Activated naive CD8-positive, alpha-beta T cell treated with anti-CD3 and anti-CD28 coated beads, Interleukin-2, amount 10 ng/mL, durations not matched to agents 7 days and 5 days (primary cell): Measurements from ENCODE around the gene ACAA1. TPM values are rescaled to one million over a fixed set of nuclear protein-coding genes. Genes with fewer than 3 reads are reported as not detected.

Experiments used
- ATAC-seq: fragments of 150-1000 bp; cut with Tn5 transposase; one replicate; pipeline ENCODE4 v1.10.0; 2021; ENCODE audit warnings: low read depth, moderate library complexity
- POLR2A ChIA-PET: fragments of 350-600 bp; sonication (Branson Sonifier 250); formaldehyde crosslinking; loops from one replicate; lab custom pipeline; 2021; ENCODE audit warnings: antibody characterized with exemption; lab: Charles Lee
- DNase-seq: peaks from one replicate; pipeline ENCODE4 v3.0.0; 2021
- H3K27ac Mint-ChIP-seq: one replicate; pipeline ENCODE4 v1.8.0; 2022; ENCODE audit warnings: mild to moderate bottlenecking, mixed read lengths
- H3K27me3 Mint-ChIP-seq: one replicate; pipeline ENCODE4 v1.8.0; 2022; ENCODE audit warnings: mild to moderate bottlenecking, moderate library complexity, mixed read lengths
- H3K36me3 Mint-ChIP-seq: one replicate; pipeline ENCODE4 v1.8.0; 2021; ENCODE audit warnings: mild to moderate bottlenecking, mixed read lengths
- H3K4me1 Mint-ChIP-seq: one replicate; pipeline ENCODE4 v1.8.0; 2021; ENCODE audit warnings: mixed read lengths
- H3K4me3 Mint-ChIP-seq: one replicate; pipeline ENCODE4 v1.8.0; 2022; ENCODE audit warnings: mild to moderate bottlenecking, moderate library complexity, mixed read lengths
- H3K9me3 Mint-ChIP-seq: one replicate; pipeline ENCODE4 v1.8.0; 2021; ENCODE audit warnings: mixed read lengths
- total RNA-seq, 2 experiments: library from RNA; stranded (reverse); gene quantifications; one replicate each; pipeline ENCODE4 v1.2.3, GENCODE V29; 2021

The ACAA1 gene
- total RNA-seq, 2 experiments from 2014 or later = 89.0 to 93.5 TPM

- ATAC-seq = no peak
- Mint-ChIP-seq H3K4me1 (peaks cover 32% of the 10 kb centered on the region), H3K4me3 (no peak overlapping the region), H3K27ac (no peak overlapping the region), H3K36me3 (peaks cover 12% of the 10 kb centered on the region), H3K27me3 (no peaks in the 10 kb centered on the region), H3K9me3 (peaks cover 13% of the 10 kb centered on the region)
- POLR2A ChIA-PET = interaction anchor here (1.0 to 4.4 kb wide), 2 partner anchors 13 to 14 kb away, joined by 5 to 27 read pairs; partner anchors contain the start of genes ACAA1 and OXSR1
- no peak for DNase-seq
Measured at GRCh38 chr3:38150780-38151528, 14.0 kb upstream of the ACAA1 start.

GRCh38 chr3:38149708-38150107, 12.8 kb upstream of the ACAA1 start:
- Mint-ChIP-seq H3K27ac (no peak overlapping the region), H3K4me3 (no peak overlapping the region), H3K27me3 (no peaks in the 10 kb centered on the region), H3K36me3 (peaks cover 14% of the 10 kb centered on the region), H3K9me3 (peaks cover 13% of the 10 kb centered on the region), H3K4me1 (peaks cover 32% of the 10 kb centered on the region)
- DNase-seq = no peak
- no peak for ATAC-seq
- POLR2A ChIA-PET = no interaction called here

GRCh38 chr3:38148311-38148882, 11.5 kb upstream of the ACAA1 start:
- no peaks in the 10 kb centered on the region for H3K27me3 Mint-ChIP-seq
- no peak overlapping the region for H3K4me3 Mint-ChIP-seq
- POLR2A ChIA-PET = interaction anchor here (1.3 to 1.4 kb wide), 2 partner anchors 9 to 11 kb away, joined by 6 read pairs; partner anchors contain the start of gene ACAA1
- no peak for DNase-seq
- peaks cover 13% of the 10 kb centered on the region for H3K9me3 Mint-ChIP-seq
- no peak for ATAC-seq
- no peak overlapping the region for H3K27ac Mint-ChIP-seq
- peaks cover 30% of the 10 kb centered on the region for H3K4me1 Mint-ChIP-seq
- H3K36me3 Mint-ChIP-seq = peaks cover 14% of the 10 kb centered on the region

GRCh38 chr3:38147421-38147820, 10.5 kb upstream of the ACAA1 start:
- ATAC-seq (no peak), DNase-seq (no peak)
- no peak overlapping the region for H3K27ac Mint-ChIP-seq
- peaks cover 14% of the 10 kb centered on the region for H3K36me3 Mint-ChIP-seq
- peaks cover 22% of the 10 kb centered on the region for H3K4me1 Mint-ChIP-seq
- H3K27me3 Mint-ChIP-seq = no peaks in the 10 kb centered on the region
- H3K9me3 Mint-ChIP-seq = peaks cover 13% of the 10 kb centered on the region
- POLR2A ChIA-PET = interaction anchor here (1.3 kb wide), 1 partner anchor 10 kb away, joined by 6 read pairs; the partner anchor contains the start of gene ACAA1
- H3K4me3 Mint-ChIP-seq = no peak overlapping the region

- Mint-ChIP-seq H3K36me3 (peaks cover 21% of the 10 kb centered on the region), H3K27ac (no peak overlapping the region), H3K9me3 (peaks cover 13% of the 10 kb centered on the region), H3K27me3 (no peaks in the 10 kb centered on the region), H3K4me1 (peaks cover 16% of the 10 kb centered on the region), H3K4me3 (no peak overlapping the region)
- DNase-seq (no peak), ATAC-seq (no peak)
- POLR2A ChIA-PET = no interaction called here
Measured at GRCh38 chr3:38146504-38146903, 9.6 kb upstream of the ACAA1 start.

GRCh38 chr3:38143511-38143910, 6.6 kb upstream of the ACAA1 start:
- Mint-ChIP-seq H3K4me1 (peaks cover 19% of the 10 kb centered on the region), H3K36me3 (peaks cover 29% of the 10 kb centered on the region), H3K27me3 (no peaks in the 10 kb centered on the region), H3K27ac (no peak overlapping the region), H3K9me3 (peaks cover 13% of the 10 kb centered on the region), H3K4me3 (no peak overlapping the region)
- DNase-seq (no peak), ATAC-seq (no peak)
- POLR2A ChIA-PET = no interaction called here

GRCh38 chr3:38142959-38143358, 6.0 kb upstream of the ACAA1 start:
- ATAC-seq = no peak
- no peak for DNase-seq
- POLR2A ChIA-PET = interaction anchor here (1.9 kb wide), 1 partner anchor 21 kb away, joined by 19 read pairs; the partner anchor contains the start of gene OXSR1
- Mint-ChIP-seq H3K9me3 (peaks cover 13% of the 10 kb centered on the region), H3K27ac (no peak overlapping the region), H3K27me3 (no peaks in the 10 kb centered on the region), H3K36me3 (peaks cover 29% of the 10 kb centered on the region), H3K4me1 (peaks cover 23% of the 10 kb centered on the region), H3K4me3 (no peak overlapping the region)

- no peaks in the 10 kb centered on the region for H3K27me3 Mint-ChIP-seq
- H3K4me1 Mint-ChIP-seq = peaks cover 26% of the 10 kb centered on the region
- ATAC-seq (no peak), DNase-seq (no peak)
- H3K27ac Mint-ChIP-seq = peak overlapping the region; percentile 21
- POLR2A ChIA-PET = interaction anchor here (0.8 to 1.9 kb wide), 2 partner anchors 22 to 102 kb away, joined by 3 to 19 read pairs; partner anchors contain the start of gene OXSR1
- peaks cover 5% of the 10 kb centered on the region for H3K9me3 Mint-ChIP-seq
- peaks cover 26% of the 10 kb centered on the region for H3K36me3 Mint-ChIP-seq
- no peak overlapping the region for H3K4me3 Mint-ChIP-seq
Measured at GRCh38 chr3:38141952-38142273, 5.0 kb upstream of the ACAA1 start.

GRCh38 chr3:38141173-38141951, 4.4 kb upstream of the ACAA1 start:
- Mint-ChIP-seq H3K27me3 (no peaks in the 10 kb centered on the region), H3K4me3 (peak overlapping the region; percentile 60), H3K36me3 (peaks cover 23% of the 10 kb centered on the region), H3K9me3 (peaks cover 3% of the 10 kb centered on the region), H3K27ac (peak overlapping the region; percentile 21), H3K4me1 (peaks cover 26% of the 10 kb centered on the region)
- POLR2A ChIA-PET = interaction anchor here (0.8 to 1.9 kb wide), 2 partner anchors 23 to 101 kb away, joined by 3 to 19 read pairs; partner anchors contain the start of gene OXSR1
- DNase-seq (no peak), ATAC-seq (no peak)

GRCh38 chr3:38140326-38141172, 3.6 kb upstream of the ACAA1 start:
- Mint-ChIP-seq H3K9me3 (no peaks in the 10 kb centered on the region), H3K36me3 (peaks cover 19% of the 10 kb centered on the region), H3K4me3 (peak overlapping the region; percentile 86), H3K4me1 (peaks cover 30% of the 10 kb centered on the region), H3K27ac (peak overlapping the region; percentile 8), H3K27me3 (no peaks in the 10 kb centered on the region)
- POLR2A ChIA-PET = interaction anchor here (1.8 to 5.0 kb wide), 2 partner anchors 8 to 24 kb away, joined by 6 to 171 read pairs; partner anchors contain the start of gene OXSR1
- DNase-seq (no peak), ATAC-seq (no peak)

GRCh38 chr3:38139652-38140051, 2.7 kb upstream of the ACAA1 start:
- Mint-ChIP-seq H3K36me3 (peaks cover 24% of the 10 kb centered on the region), H3K9me3 (no peaks in the 10 kb centered on the region), H3K4me3 (peak overlapping the region; percentile 86), H3K27ac (peak overlapping the region; percentile 100), H3K27me3 (no peaks in the 10 kb centered on the region), H3K4me1 (peaks cover 37% of the 10 kb centered on the region)
- DNase-seq (no peak), ATAC-seq (no peak)
- POLR2A ChIA-PET = interaction anchor here (1.0 to 5.0 kb wide), 5 partner anchors 9 to 281 kb away, joined by 3 to 171 read pairs (median 4); partner anchors contain the start of genes DLEC1 and OXSR1

GRCh38 chr3:38139191-38139590, 2.3 kb upstream of the ACAA1 start:
- peaks cover 41% of the 10 kb centered on the region for H3K4me1 Mint-ChIP-seq
- H3K36me3 Mint-ChIP-seq = peaks cover 28% of the 10 kb centered on the region
- H3K27me3 Mint-ChIP-seq = no peaks in the 10 kb centered on the region
- POLR2A ChIA-PET = interaction anchor here (1.0 to 5.0 kb wide), 6 partner anchors 9 to 282 kb away, joined by 3 to 171 read pairs (median 4); partner anchors contain the start of genes DLEC1 and OXSR1
- DNase-seq = no peak
- peak overlapping the region; percentile 86 for H3K4me3 Mint-ChIP-seq
- no peaks in the 10 kb centered on the region for H3K9me3 Mint-ChIP-seq
- H3K27ac Mint-ChIP-seq = peak overlapping the region; percentile 100
- ATAC-seq = no peak
